A673 (cell line): ENCODE data around the gene DNPH1.

Experiments
- EZH2 ChIP-seq: fragments of 200-600 bp; sonication (generic); IDR thresholded peaks from 2 replicates; pipeline ENCODE4 v1.6.1; 2017; ENCODE audit warnings: borderline replicate concordance, low read depth, mild to moderate bottlenecking, mixed read lengths, antibody characterized with exemption, low read length; ENCODE audit not compliant: poor library complexity, severe bottlenecking
- TF ChIP-seq, protein P1 (sequence below): fragments of 300-800, 200-600 bp; sonication (generic); conservative IDR thresholded peaks from 2 replicates; pipeline ENCODE4 v1.5.1; 2017; ENCODE audit warnings: low read depth, mild to moderate bottlenecking, antibody characterized with exemption, low read length, moderate library complexity, mixed read lengths

DNA sequence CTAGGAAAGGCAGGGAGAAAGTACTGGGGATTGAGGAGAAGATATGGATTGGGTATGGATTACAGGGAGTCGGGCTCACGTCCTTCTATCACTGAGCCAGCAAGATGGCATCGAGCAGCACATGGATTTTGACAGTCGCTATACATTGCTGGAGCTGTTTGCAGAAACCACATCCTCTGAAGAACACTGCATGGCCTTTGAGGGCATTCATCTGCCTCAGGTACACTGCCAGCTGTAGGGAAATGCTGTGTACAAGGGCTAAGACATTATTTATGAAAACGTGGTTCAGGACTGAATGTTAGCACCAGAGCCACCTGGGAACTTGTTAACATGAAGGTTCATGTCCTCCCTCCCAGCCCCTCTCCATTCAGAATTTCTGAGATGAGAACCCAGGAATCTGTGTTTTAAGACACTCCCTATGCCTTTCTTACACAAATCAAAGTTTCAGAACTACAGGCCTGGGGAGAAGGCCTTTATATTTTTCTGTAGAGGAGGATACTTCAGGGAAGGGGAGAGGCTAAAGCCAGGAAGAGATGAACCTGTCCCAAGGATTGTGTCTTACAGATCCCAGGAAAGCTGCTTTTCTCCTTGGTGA is 43.8 kb downstream of the DNPH1 start:
- TF ChIP-seq, protein P1, sequence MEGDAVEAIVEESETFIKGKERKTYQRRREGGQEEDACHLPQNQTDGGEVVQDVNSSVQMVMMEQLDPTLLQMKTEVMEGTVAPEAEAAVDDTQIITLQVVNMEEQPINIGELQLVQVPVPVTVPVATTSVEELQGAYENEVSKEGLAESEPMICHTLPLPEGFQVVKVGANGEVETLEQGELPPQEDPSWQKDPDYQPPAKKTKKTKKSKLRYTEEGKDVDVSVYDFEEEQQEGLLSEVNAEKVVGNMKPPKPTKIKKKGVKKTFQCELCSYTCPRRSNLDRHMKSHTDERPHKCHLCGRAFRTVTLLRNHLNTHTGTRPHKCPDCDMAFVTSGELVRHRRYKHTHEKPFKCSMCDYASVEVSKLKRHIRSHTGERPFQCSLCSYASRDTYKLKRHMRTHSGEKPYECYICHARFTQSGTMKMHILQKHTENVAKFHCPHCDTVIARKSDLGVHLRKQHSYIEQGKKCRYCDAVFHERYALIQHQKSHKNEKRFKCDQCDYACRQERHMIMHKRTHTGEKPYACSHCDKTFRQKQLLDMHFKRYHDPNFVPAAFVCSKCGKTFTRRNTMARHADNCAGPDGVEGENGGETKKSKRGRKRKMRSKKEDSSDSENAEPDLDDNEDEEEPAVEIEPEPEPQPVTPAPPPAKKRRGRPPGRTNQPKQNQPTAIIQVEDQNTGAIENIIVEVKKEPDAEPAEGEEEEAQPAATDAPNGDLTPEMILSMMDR: no peak
- no peak for TF ChIP-seq EZH2
